HEK293T (cell line): ENCODE measurements around the gene GLT6D1.

Source experiments
- BHLHE40 ChIP-seq: fragments of 450-650 bp; IDR thresholded peaks from 2 replicates; pipeline ENCODE4 v1.6.1; 2016; ENCODE audit warnings: mild to moderate bottlenecking, moderate library complexity, borderline replicate concordance
- ELF4 ChIP-seq: fragments of 450-650 bp; IDR thresholded peaks from 2 replicates; pipeline ENCODE4 v1.6.1; 2017; ENCODE audit warnings: antibody characterized with exemption
- LEF1 ChIP-seq: fragments of 450-650 bp; IDR thresholded peaks from 2 replicates; pipeline ENCODE4 v1.6.1; 2017; ENCODE audit warnings: mild to moderate bottlenecking, borderline replicate concordance
- SP1 ChIP-seq: fragments of 450-650 bp; IDR thresholded peaks from 2 replicates; pipeline ENCODE4 v1.6.1; 2017
- SUZ12 ChIP-seq: fragments of 450-650 bp; IDR thresholded peaks from 2 replicates; pipeline ENCODE4 v1.6.1; 2016; ENCODE audit warnings: mild to moderate bottlenecking

GRCh38 chr9:135632841-135633240 lies 6.5 kb downstream of the GLT6D1 start:
- TF ChIP-seq SP1, result no peak
- no peak for TF ChIP-seq ELF4
- TF ChIP-seq BHLHE40, result no peak
- no peak for TF ChIP-seq SUZ12
- TF ChIP-seq LEF1, result no peak
